Fibroblast of lung (primary cell): ENCODE data around the gene SH3GL3. TPM values are rescaled to one million over a fixed set of nuclear protein-coding genes. Genes with fewer than 3 reads are reported as not detected.

Source experiments
- DNase-seq, 2 donors: peaks; one replicate each; pipeline versions ENCODE4 v3.0.0 to v3.0.0-alpha.2; 2010; ENCODE audit warnings: low read depth in 2 of 2
- H2AFZ ChIP-seq: 2 replicates; pipeline ENCODE4 v1.5.1; 2012; ENCODE audit warnings: low read length, control low read depth, inconsistent platforms
- H3K27ac ChIP-seq: 2 replicates; pipeline ENCODE4 v1.5.1; 2011; ENCODE audit warnings: low read length, control low read depth; ENCODE audit not compliant: insufficient read depth
- H3K27me3 ChIP-seq: 2 replicates; pipeline ENCODE4 v1.5.1; 2011; ENCODE audit warnings: mild to moderate bottlenecking, low read length; ENCODE audit not compliant: control insufficient read depth, insufficient read depth
- H3K36me3 ChIP-seq: 2 replicates; pipeline ENCODE4 v1.5.1; 2011; ENCODE audit warnings: low read length; ENCODE audit not compliant: control insufficient read depth, insufficient read depth
- H3K4me1 ChIP-seq: 2 replicates; pipeline ENCODE4 v1.5.1; 2011; ENCODE audit warnings: low read length; ENCODE audit not compliant: control insufficient read depth, insufficient read depth; ENCODE audit errors: extremely low read depth
- H3K4me2 ChIP-seq: 2 replicates; pipeline ENCODE4 v1.5.1; 2011; ENCODE audit warnings: low read length, control low read depth; ENCODE audit not compliant: insufficient read depth; ENCODE audit errors: extremely low read depth
- H3K4me3 ChIP-seq, 4 experiments: fragments of 200-600 bp in 1 of 4; sonication (generic) in 1 of 4; replicated peaks in 1 of 4; 2 replicates each; pipeline ENCODE4 v1.5.1; 2011 to 2016; ENCODE audit warnings: low read length in 4 of 4, low read depth in 3 of 4, mild to moderate bottlenecking in 3 of 4, control low read depth in 2 of 4, inconsistent platforms in 1 of 4, mixed read lengths in 1 of 4; ENCODE audit not compliant: insufficient read depth in 1 of 4; ENCODE audit errors: control extremely low read depth in 1 of 4
- H3K79me2 ChIP-seq: 2 replicates; pipeline ENCODE4 v1.5.1; 2012; ENCODE audit warnings: mild to moderate bottlenecking, low read length, inconsistent platforms; ENCODE audit not compliant: control insufficient read depth, insufficient read depth
- H3K9ac ChIP-seq: 2 replicates; pipeline ENCODE4 v1.5.1; 2011; ENCODE audit warnings: mild to moderate bottlenecking, low read length, control low read depth; ENCODE audit not compliant: insufficient read depth
- H3K9me3 ChIP-seq: 2 replicates; pipeline ENCODE4 v1.5.1; 2012; ENCODE audit warnings: low read depth, low read length; ENCODE audit not compliant: control insufficient read depth, insufficient read depth
- H4K20me1 ChIP-seq: 2 replicates; pipeline ENCODE4 v1.5.1; 2011; ENCODE audit warnings: low read length; ENCODE audit not compliant: control insufficient read depth, insufficient read depth; ENCODE audit errors: extremely low read depth
- EZH2 ChIP-seq: IDR thresholded peaks from 2 replicates; pipeline ENCODE4 v1.5.1; 2012; ENCODE audit warnings: low read length, control low read depth, mild to moderate bottlenecking; ENCODE audit errors: missing control alignments
- polyA plus RNA-seq, 2 donors: library from polyadenylated mRNA; depleted of rRNA in 1 of 2; stranded (reverse) in 1 of 2; unstranded in 1 of 2; fragments of >200 nt; gene quantifications; 2 replicates each; pipeline ENCODE4 v1.2.1, GENCODE V29; 2011 to 2012; ENCODE audit warnings: missing spikeins in 1 of 2
- total RNA-seq: library from RNA; depleted of rRNA; stranded (reverse); fragments of >200 nt; gene quantifications from 2 replicates; pipeline ENCODE4 v1.2.1, GENCODE V29; 2014
- TF ChIP-seq, protein P1 (sequence below), 2 donors: IDR thresholded peaks in 1 of 2; conservative IDR thresholded peaks in 1 of 2; 1 replicate in 1 of 2; 2 replicates in 1 of 2; pipeline ENCODE4 v1.5.1; 2011 to 2012; ENCODE audit warnings: low read length in 2 of 2, control low read depth in 1 of 2, inconsistent platforms in 1 of 2, low read depth in 1 of 2, mild to moderate bottlenecking in 1 of 2

The SH3GL3 gene
- total and polyA plus RNA-seq, 2 donors (not counting 1 experiment from before 2014, with no cell fraction given), result under 0.01 to 0.05 TPM

DNA sequence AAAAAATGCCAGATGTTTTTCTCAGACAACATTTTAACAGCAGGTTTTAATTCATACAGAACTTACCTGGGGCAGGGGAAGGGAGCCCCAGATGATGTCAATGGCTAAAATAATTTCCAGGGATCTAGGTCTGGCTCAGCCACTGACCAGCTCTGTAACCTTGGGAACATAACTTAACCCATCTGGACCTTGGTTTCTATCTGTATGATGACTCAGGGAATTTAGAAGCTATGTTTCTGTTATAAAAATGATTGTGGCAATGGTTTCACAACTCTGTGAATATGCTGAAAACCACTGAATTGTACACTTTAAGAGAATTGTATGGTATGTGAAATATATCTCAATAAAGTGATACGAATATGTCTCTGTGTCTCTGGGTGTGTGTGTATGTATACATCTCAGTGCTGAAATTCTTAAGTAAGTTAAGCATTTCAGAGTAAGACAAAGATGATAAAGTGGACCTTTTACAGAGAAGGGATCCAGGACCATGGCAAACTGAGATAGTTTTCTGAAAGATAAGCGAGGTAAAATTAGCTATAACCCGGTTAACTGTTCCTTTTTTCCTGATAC, 2.9 kb downstream of the SH3GL3 start:
- TF ChIP-seq, protein P1, sequence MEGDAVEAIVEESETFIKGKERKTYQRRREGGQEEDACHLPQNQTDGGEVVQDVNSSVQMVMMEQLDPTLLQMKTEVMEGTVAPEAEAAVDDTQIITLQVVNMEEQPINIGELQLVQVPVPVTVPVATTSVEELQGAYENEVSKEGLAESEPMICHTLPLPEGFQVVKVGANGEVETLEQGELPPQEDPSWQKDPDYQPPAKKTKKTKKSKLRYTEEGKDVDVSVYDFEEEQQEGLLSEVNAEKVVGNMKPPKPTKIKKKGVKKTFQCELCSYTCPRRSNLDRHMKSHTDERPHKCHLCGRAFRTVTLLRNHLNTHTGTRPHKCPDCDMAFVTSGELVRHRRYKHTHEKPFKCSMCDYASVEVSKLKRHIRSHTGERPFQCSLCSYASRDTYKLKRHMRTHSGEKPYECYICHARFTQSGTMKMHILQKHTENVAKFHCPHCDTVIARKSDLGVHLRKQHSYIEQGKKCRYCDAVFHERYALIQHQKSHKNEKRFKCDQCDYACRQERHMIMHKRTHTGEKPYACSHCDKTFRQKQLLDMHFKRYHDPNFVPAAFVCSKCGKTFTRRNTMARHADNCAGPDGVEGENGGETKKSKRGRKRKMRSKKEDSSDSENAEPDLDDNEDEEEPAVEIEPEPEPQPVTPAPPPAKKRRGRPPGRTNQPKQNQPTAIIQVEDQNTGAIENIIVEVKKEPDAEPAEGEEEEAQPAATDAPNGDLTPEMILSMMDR (conservative IDR thresholded peaks at IDR 0.05 in 1 of 2, IDR thresholded peaks at IDR 0.05 in 1 of 2; ENCODE audit: low read depth in 1 of 2, low read length in 2 of 2), result no peak
- TF ChIP-seq EZH2, result no peak
- H3K27ac ChIP-seq, result no peak overlapping the region
- H3K27me3 ChIP-seq, result peaks cover 5% of the 10 kb centered on the region
- no peak overlapping the region for H2AFZ ChIP-seq
- no peak overlapping the region for H3K9ac ChIP-seq
- no peaks in the 10 kb centered on the region for H3K36me3 ChIP-seq
- peak in 1 of 2 donors; percentile 50 for DNase-seq
- H3K4me2 ChIP-seq, result no peak overlapping the region
- no peak overlapping the region for H3K4me3 ChIP-seq
- H3K9me3 ChIP-seq, result no peaks in the 10 kb centered on the region
- no peaks in the 10 kb centered on the region for H4K20me1 ChIP-seq
- peaks cover 3% of the 10 kb centered on the region for H3K4me1 ChIP-seq
- no peaks in the 10 kb centered on the region for H3K79me2 ChIP-seq

DNA sequence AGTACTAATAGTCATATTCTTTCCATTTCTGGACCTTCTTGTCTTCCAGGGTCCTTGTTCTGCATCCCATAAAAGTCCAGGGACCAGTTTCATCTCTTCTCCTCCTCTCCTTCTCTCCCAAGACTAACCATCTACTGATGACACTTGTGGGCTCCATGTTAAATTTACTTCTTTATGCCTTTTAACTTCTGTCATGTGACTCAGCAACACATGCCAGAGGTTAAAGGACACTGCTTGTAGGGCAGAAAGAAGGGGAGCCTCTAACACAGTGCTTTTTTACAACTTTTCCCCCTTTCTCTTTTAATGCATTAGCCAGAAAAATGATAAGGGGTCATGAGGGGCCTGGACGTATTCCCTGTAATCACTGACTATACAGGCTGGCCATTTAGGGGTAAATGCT, 10.0 kb downstream of the SH3GL3 start:
- TF ChIP-seq EZH2, result no peak
- TF ChIP-seq, protein P1 (conservative IDR thresholded peaks at IDR 0.05 in 1 of 2, IDR thresholded peaks at IDR 0.05 in 1 of 2; ENCODE audit: low read depth in 1 of 2, low read length in 2 of 2), result no peak

DNA sequence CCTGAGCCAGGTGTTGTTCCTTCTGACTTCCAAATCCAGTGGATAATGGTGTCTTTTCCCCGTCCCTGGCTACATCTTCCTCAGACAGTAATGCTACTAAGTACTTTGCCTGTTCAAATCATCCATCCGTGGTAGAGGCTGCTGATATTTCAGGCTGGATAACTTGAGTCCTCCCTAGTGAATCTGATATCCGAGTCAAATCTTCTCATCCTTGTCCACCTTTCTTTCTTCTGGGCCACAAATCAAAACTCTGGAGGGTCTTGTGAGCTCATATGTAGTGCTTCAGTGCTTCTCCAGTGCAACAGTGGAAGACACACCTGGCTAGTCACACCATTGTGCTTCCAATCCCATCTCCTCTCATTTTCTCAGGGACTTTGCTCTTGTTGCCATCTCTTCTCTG, 11.2 kb downstream of the SH3GL3 start:
- DNase-seq, result no peak
- Histone ChIP-seq H3K36me3 (no peaks in the 10 kb centered on the region), H3K9ac (no peak overlapping the region), H3K9me3 (no peaks in the 10 kb centered on the region), H4K20me1 (no peaks in the 10 kb centered on the region), H3K4me1 (no peaks in the 10 kb centered on the region), H3K27me3 (no peaks in the 10 kb centered on the region), H3K27ac (no peak overlapping the region), H3K4me2 (no peak overlapping the region), H2AFZ (no peak overlapping the region), H3K79me2 (no peaks in the 10 kb centered on the region), H3K4me3 (no peak overlapping the region)
- TF ChIP-seq, protein P1 (conservative IDR thresholded peaks at IDR 0.05 in 1 of 2, IDR thresholded peaks at IDR 0.05 in 1 of 2; ENCODE audit: low read depth in 1 of 2, low read length in 2 of 2), result no peak
- no peak for TF ChIP-seq EZH2

More for the DNA sequence above, 10.0 kb downstream of the SH3GL3 start:
- H3K4me3 ChIP-seq, result no peak overlapping the region
- no peak overlapping the region for H3K27ac ChIP-seq
- no peaks in the 10 kb centered on the region for H3K36me3 ChIP-seq
- no peak overlapping the region for H2AFZ ChIP-seq
- H3K9ac ChIP-seq, result no peak overlapping the region
- no peaks in the 10 kb centered on the region for H3K9me3 ChIP-seq
- H4K20me1 ChIP-seq, result no peaks in the 10 kb centered on the region
- H3K79me2 ChIP-seq, result no peaks in the 10 kb centered on the region
- DNase-seq, result no peak
- no peak overlapping the region for H3K4me2 ChIP-seq
- H3K27me3 ChIP-seq, result no peaks in the 10 kb centered on the region
- H3K4me1 ChIP-seq, result no peaks in the 10 kb centered on the region
